Left lobe of liver (tissue), 2 donors: ENCODE data around the gene QRSL1. TPM values are rescaled to one million over a fixed set of nuclear protein-coding genes. Genes with fewer than 3 reads are reported as not detected.
"Not testable (repeated sequence)": the region's sequence is repeated elsewhere in the genome, so short reads cannot be mapped to it uniquely, and the experiment has no call there.

Experiments
- ATAC-seq: fragments of 200-7000 bp; cut with Tn5 transposase; one replicate; pipeline ENCODE4 v1.9.1; 2020; ENCODE audit warnings: mild to moderate bottlenecking, moderate library complexity
- DNase-seq: peaks from one replicate; pipeline ENCODE4 v3.0.0-alpha.2; 2020; ENCODE audit warnings: low spot score
- total RNA-seq: library from RNA; stranded (reverse); gene quantifications from one replicate; pipeline ENCODE4 v1.2.1, GENCODE V29; 2021
- donor health status: DM: no; HTN: no; CAD: no; lungs with moderate emphysema.
- donor health status: DM: no; HTN: yes; CAD: no.

Gene QRSL1
- total RNA-seq, 1 donor from 2014 or later = 6.0 TPM

DNA sequence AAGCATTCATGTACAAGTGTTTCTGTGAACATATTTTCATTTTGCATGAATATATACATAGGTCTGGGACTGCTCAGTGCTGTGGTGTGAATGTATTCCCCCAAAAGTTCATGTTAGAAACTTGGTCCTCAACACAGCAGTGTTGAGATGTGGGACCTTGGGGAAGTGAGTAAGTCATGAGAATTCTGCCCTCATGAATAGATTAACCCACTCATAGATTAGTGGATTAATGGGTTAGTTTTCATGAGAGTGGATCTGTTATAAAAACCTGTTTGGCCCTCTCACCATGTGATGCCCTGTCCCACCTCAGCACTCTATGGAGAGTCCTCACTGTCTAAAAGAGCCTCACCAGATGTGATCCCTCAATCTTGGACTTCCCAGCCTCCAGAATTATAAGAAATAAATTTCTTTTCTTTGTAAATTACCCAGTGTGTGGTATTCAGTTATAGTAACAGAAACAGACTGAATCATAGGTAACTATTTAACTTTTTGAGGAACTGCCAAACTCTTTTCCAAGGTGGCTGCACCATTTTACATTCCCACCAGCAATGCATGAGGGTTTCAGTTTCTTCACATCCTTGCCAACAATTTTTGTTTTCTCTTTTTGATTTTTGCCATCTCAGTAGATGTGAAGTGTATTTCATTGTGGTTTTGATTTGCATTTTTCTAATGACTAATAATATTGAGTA, 45.3 kb downstream of the QRSL1 start:
- DNase-seq (no peak), ATAC-seq (no peak)

DNA sequence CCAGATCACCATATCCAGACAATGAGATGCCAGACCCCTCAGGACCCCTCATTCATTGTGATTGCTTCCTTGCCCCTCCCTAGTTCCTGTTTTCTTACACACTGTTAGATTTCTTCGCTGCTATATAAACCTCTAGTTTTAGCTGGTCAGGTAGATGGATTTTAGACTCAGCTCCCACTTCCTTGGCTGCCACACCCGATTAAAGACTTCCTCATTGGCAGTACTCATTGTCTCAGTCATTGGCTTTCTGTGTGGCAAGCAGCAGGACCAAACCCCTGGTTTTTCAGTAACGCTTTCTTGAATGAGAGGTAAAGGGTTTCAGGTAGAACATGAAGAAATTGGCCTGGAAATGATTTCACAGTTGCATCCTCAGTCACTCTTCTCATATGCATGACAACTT, 47.9 kb downstream of the QRSL1 start:
- DNase-seq (no peak), ATAC-seq (no peak)

- ATAC-seq = no peak
- no peak for DNase-seq
Observed at GRCh38 chr6:106684011-106684410, 54.6 kb downstream of the QRSL1 start.

GRCh38 chr6:106685833-106686232, 56.5 kb downstream of the QRSL1 start:
- DNase-seq = no peak
- no peak for ATAC-seq

DNA sequence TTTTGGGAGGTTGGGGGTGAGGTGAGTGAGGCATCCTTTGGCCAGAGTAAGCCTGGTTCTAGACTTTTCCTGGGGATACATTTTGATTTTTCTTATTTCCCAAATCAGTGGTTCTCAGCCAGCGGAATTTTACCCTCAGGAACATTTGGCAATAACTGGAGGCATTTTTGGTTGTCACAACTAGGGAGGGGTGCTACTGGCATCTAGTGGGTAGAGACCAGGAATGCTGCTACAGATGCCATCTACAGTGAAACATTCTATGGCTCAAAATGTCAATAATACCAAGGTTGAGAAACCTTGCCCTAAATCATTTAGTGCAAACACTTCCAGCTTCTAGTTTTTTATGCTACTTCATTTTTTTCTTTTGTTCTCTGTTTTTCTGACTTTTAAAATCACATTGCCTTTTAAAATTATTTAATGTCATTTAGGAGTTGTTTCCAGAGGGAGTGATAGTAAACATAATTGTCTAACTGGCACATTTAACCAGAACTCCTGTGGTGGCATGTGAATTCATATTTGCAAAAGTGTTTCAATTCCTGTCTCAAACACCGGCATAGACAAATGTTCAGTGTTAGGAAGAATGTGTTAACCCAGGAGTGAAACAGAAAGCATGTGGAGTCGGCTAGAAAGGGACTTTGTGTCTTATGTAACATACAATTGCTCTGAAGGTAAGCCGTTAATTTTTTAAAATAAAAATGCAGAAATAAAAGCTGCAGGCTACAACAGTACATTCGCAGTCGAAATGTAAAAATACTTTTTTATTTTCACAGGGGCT, 59.0 kb downstream of the QRSL1 start:
- peak; percentile 54 for DNase-seq
- ATAC-seq = peak; percentile 82

GRCh38 chr6:106692112-106692818, 62.9 kb downstream of the QRSL1 start:
- ATAC-seq (peak; percentile 71), DNase-seq (peak; percentile 72)

GRCh38 chr6:106692819-106693208, 63.4 kb downstream of the QRSL1 start:
- no peak for ATAC-seq
- no peak for DNase-seq

DNA sequence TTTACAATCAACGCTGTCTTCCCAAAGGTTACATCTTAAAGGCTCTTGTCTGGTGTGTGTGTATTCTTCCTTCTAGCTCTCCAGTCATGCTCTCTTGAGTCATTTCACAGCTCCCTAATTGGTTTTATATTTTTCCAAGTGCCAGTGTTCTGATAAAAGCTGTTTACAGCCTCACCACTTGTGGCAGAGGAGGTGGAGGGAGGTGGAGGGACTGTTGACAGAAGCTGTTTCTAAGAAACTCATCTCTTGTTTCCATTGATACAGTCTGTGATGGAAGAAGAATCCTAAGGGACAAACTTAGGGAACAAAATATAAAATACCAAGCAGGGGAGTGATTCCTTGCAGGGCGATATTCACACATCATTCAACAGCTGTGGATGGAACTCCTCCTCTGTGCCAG, 64.0 kb downstream of the QRSL1 start:
- DNase-seq (no peak), ATAC-seq (no peak)

DNA sequence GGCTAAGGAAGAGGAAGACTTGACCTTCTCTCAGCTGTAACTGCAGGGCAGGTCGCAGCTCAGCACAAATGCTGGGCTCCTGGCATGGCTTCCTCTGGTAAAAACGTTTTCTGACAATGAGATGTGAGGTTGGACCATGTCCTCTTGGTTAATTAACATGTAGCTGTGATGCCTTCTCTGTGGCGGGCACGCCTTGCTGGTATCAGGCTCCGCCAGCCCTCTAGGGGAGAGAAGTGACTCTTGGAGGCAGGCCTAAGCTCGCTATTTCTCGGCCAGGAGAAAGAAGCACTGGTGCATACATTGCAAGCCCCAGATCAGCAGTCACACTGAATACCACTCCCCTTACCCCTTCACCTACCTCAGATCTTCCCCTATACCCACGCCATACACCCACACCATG, 65.0 kb downstream of the QRSL1 start:
- DNase-seq (no peak), ATAC-seq (no peak)

GRCh38 chr6:106700581-106700980, 71.2 kb downstream of the QRSL1 start:
- ATAC-seq = no peak

GRCh38 chr6:106701201-106701600, 71.8 kb downstream of the QRSL1 start:
- not testable (repeated sequence) for DNase-seq, ATAC-seq

More at GRCh38 chr6:106700581-106700980, 71.2 kb downstream of the QRSL1 start:
- no peak for DNase-seq

DNA sequence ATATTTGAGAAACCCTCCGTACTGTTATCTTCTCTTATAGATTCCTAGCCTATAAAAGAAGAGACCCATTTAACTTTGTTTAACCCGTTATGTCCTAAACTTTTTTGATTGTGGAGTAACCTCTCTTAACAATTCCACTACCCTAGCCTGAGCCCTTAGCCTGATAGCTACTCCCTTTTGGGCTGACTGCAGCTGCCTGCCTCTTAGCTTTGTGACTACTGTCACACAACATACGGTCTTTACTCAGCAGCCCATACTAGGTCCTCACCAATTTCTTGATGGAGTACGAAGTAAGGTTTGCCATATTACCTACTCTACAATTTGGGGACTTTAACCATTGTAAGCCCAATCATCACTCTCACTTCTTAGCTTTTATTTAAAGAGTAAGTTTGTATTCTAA, 72.7 kb downstream of the QRSL1 start:
- no peak for DNase-seq
- ATAC-seq = peak; percentile 62

DNA sequence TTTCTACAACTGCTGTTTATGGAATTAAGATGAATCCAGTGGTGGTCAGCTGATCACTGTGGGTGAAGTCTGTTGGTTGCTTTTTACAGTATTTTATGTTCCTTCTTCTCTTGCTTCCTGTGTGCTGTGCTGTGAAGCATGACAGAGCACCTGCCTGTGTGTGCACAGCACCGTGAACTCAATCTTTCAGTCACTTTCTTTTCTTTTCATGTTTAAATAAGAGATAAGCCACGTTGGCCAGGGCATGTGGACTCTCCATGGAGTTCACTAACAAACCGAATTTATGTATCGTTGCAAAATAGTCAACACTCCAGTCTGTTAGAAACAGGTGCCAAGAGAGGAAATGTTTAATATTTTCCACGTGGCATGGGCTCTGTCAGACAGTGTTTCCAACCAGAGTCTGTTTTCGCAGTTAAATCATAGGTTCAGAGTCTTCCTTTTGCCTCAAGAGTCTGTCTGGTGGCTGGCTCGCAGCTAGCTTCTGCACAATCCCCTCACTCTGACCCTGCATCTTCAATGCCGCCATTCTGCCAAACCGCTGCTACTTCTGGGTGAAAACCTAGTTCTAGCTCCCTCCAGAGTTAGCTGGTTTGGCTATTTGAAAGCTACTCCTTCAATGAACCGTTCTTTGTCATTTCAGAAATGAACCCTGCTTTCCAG, 73.2 kb downstream of the QRSL1 start:
- ATAC-seq (peak; percentile 85), DNase-seq (peak; percentile 87)

GRCh38 chr6:106704327-106704726, 74.9 kb downstream of the QRSL1 start:
- ATAC-seq = no peak
- DNase-seq = no peak

DNA sequence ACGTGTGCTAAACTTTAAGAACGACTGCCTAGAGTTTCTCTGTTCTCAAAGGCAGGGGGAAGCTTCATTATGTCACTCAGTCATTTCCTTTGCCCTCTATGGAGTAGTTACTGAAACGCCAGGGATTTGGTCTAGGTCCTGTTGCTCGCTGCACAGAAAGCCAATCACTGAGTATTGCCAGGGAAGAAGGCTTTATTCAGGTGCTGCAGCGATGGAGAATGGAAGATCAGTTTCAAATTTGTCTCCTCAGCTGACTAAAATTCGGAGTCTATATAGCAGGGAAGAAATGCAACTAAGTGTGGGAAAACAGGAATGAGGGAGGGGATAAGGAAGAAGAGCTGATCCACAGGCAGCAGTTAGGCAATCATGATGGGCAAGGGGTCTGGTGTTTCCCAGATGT, 75.8 kb downstream of the QRSL1 start:
- no peak for ATAC-seq

DNA sequence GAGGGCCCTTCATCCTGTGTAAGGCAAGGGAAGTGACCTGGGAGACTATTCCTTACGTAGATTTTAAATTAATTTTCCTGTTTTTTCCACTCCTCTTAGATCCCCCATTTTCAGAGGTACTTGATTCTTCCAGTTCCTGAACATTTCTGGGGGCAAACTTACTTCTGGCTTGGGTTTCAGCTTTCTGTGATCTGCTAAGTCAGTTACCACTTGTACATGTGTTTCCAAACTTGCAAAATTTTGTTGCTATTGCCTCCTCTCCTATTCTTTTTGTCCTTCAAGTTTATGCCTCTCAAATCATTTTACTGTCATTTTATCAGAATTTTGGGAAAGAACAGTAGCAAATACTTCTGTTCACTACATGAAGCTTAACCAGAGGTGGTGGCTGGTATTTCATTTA, 81.2 kb downstream of the QRSL1 start:
- ATAC-seq = no peak

More for the DNA sequence above, 75.8 kb downstream of the QRSL1 start:
- no peak for DNase-seq

GRCh38 chr6:106714281-106714680, 84.9 kb downstream of the QRSL1 start:
- ATAC-seq = no peak

More for the DNA sequence above, 81.2 kb downstream of the QRSL1 start:
- DNase-seq = no peak

DNA sequence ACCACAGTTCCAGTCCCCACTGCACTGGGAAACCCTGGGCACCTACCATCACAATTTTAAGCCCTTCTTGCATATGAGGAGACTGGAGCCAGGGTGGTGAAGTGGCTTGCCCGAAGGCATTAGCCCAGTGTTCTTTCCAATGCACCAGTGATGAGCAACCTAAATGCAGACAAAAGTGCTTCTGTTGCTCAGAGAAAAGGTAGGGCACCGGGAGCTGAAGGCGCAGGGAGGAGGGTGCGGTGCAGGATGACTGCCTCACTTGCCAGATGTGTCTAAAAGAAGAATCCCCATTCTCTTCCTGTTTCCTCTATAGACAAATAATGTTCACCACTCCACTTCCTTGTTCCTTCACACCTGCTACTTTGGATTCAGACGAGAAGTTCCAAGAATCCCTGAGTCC, 86.5 kb downstream of the QRSL1 start:
- DNase-seq (no peak), ATAC-seq (no peak)

More at GRCh38 chr6:106714281-106714680, 84.9 kb downstream of the QRSL1 start:
- no peak for DNase-seq

DNA sequence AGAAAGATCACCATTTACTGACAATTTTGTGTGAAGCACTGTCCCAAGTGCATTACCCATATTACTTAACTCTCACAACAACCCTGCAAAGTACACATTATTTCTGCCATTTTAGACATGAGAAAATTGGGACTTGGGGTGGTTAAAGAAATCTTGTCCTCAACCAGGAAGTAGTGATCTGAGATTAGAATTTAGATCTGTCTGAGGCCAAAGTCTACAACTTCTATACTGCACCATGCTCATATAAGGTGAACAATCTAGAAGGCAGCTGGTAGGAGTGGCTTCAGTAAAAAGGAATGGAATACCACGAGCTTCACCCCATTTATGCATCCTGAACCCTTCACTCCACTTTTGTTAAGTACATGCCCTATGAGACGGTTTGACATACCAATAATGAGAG, 87.6 kb downstream of the QRSL1 start:
- DNase-seq = no peak

More for the DNA sequence above, 87.6 kb downstream of the QRSL1 start:
- ATAC-seq = no peak
